Endodermal cell (in vitro differentiated cells): ENCODE results near the gene STAB1. TPM values are rescaled to one million over a fixed set of nuclear protein-coding genes. Genes with fewer than 3 reads are reported as not detected.

Experiments used
- DNase-seq: peaks from one replicate; pipeline ENCODE4 v3.0.0-alpha.2; 2017
- H3K27ac ChIP-seq: 2 replicates; pipeline ENCODE4 v1.5.1; 2013; ENCODE audit warnings: mild to moderate bottlenecking, low read depth, low read length, moderate library complexity
- H3K27me3 ChIP-seq: 2 replicates; pipeline ENCODE4 v1.6.1; 2013; ENCODE audit warnings: mild to moderate bottlenecking, low read length, moderate library complexity; ENCODE audit not compliant: insufficient read depth, control insufficient read depth, poor library complexity, severe bottlenecking
- H3K36me3 ChIP-seq: 2 replicates; pipeline ENCODE4 v1.7.0; 2013; ENCODE audit warnings: mild to moderate bottlenecking, low read length, moderate library complexity; ENCODE audit not compliant: control insufficient read depth, insufficient read depth
- H3K4me1 ChIP-seq: one replicate; pipeline ENCODE4 v1.7.0; 2013; ENCODE audit warnings: low read length; ENCODE audit not compliant: control insufficient read depth, insufficient read depth
- H3K4me3 ChIP-seq: 2 replicates; pipeline ENCODE4 v1.5.1; 2013; ENCODE audit warnings: mild to moderate bottlenecking, low read length, moderate library complexity
- H3K9ac ChIP-seq: 2 replicates; pipeline ENCODE4 v1.6.1; 2013; ENCODE audit warnings: mild to moderate bottlenecking, low read length, moderate library complexity; ENCODE audit not compliant: poor library complexity, severe bottlenecking; ENCODE audit errors: extremely low read depth
- H3K9me3 ChIP-seq: 2 replicates; pipeline ENCODE4 v1.6.1; 2013; ENCODE audit warnings: mild to moderate bottlenecking, low read length, moderate library complexity; ENCODE audit not compliant: control insufficient read depth
- H3K27ac Mint-ChIP-seq: 2 replicates; pipeline ENCODE4 v1.8.0; 2020; ENCODE audit warnings: mixed read lengths
- H3K27me3 Mint-ChIP-seq: 2 replicates; pipeline ENCODE4 v1.8.0; 2021; ENCODE audit warnings: mild to moderate bottlenecking, mixed read lengths; ENCODE audit not compliant: insufficient read depth
- H3K36me3 Mint-ChIP-seq: 2 replicates; pipeline ENCODE4 v1.8.0; 2020; ENCODE audit warnings: low read depth, mixed read lengths
- H3K4me1 Mint-ChIP-seq: 2 replicates; pipeline ENCODE4 v1.8.0; 2020; ENCODE audit warnings: mixed read lengths
- H3K4me3 Mint-ChIP-seq: 2 replicates; pipeline ENCODE4 v1.8.0; 2020; ENCODE audit warnings: mild to moderate bottlenecking, moderate library complexity, mixed read lengths
- H3K9me3 Mint-ChIP-seq: 2 replicates; pipeline ENCODE4 v1.8.0; 2020; ENCODE audit warnings: mild to moderate bottlenecking, mixed read lengths
- WGBS, 2 experiments: methylation state at CpG; one replicate each; pipeline versions ENCODE4 v1.1.5 to v1.1.7; 2013; ENCODE audit warnings: missing lambda C conversion rate in 2 of 2, mixed read lengths in 1 of 2; ENCODE audit not compliant: insufficient coverage in 1 of 2, insufficient read length in 1 of 2; 5-methylcytosine and 5-hydroxymethylcytosine counted together
- total RNA-seq, 2 donors: library from RNA; stranded (reverse); fragmentation: NEBNext Ultra II Directional in 1 of 2; extraction: Animal tissue kit (Norgen Biotek cat#: 25700) in 1 of 2; gene quantifications; 2 replicates in 1 of 2; 3 replicates in 1 of 2; pipeline ENCODE4 v1.2.1, GENCODE V29; 2021
- TF ChIP-seq, protein P1 (sequence below): fragments of 200-600 bp; sonication (generic); conservative IDR thresholded peaks from 2 replicates; pipeline ENCODE4 v1.5.0; 2021; ENCODE audit warnings: antibody characterized with exemption, mild to moderate bottlenecking

The STAB1 gene
- total RNA-seq, 2 donors from 2014 or later: 0.24 to 0.55 TPM

DNA sequence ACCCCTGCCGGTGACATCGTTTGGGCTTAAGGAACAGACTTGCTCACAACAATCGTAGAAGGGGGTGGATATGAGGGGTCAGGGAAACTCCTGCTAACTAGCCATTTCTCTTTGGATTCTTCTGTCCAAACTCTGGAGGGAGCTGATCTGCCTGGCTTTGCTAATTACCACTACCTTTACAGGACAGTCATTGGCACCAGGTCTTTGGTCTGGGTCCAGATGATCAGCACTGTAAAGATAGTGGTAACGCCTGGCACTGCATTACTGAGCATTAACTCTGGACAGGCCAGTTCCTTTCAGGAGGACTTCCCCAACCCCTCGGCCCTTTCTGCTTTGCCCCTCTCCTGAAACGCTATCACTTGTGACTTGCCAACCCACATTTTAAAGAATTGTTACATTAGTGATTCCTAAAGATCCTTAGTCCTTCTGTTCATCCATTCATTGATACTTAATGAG, 42.1 kb downstream of the STAB1 start:
- peak overlapping the region; percentile 89 for H3K9ac ChIP-seq
- Mint-ChIP-seq H3K27me3 (no peaks in the 10 kb centered on the region), H3K9me3 (no peaks in the 10 kb centered on the region), H3K36me3 (peaks cover 26% of the 10 kb centered on the region), H3K4me3 (peak overlapping the region; percentile 99), H3K27ac (peak overlapping the region; percentile 99), H3K4me1 (peaks cover 24% of the 10 kb centered on the region)
- H3K27ac ChIP-seq: no peak overlapping the region
- H3K4me3 ChIP-seq: peak overlapping the region; percentile 84
- peaks cover 30% of the 10 kb centered on the region for H3K36me3 ChIP-seq
- H3K4me1 ChIP-seq: peaks cover under 1% of the 10 kb centered on the region
- TF ChIP-seq, protein P1, sequence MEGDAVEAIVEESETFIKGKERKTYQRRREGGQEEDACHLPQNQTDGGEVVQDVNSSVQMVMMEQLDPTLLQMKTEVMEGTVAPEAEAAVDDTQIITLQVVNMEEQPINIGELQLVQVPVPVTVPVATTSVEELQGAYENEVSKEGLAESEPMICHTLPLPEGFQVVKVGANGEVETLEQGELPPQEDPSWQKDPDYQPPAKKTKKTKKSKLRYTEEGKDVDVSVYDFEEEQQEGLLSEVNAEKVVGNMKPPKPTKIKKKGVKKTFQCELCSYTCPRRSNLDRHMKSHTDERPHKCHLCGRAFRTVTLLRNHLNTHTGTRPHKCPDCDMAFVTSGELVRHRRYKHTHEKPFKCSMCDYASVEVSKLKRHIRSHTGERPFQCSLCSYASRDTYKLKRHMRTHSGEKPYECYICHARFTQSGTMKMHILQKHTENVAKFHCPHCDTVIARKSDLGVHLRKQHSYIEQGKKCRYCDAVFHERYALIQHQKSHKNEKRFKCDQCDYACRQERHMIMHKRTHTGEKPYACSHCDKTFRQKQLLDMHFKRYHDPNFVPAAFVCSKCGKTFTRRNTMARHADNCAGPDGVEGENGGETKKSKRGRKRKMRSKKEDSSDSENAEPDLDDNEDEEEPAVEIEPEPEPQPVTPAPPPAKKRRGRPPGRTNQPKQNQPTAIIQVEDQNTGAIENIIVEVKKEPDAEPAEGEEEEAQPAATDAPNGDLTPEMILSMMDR: peak; percentile 5
- no peaks in the 10 kb centered on the region for H3K9me3 ChIP-seq
- WGBS, 2 experiments: 15 to 20% methylated on average over 3 to 6 of the region's 6 CpGs
- H3K27me3 ChIP-seq: no peaks in the 10 kb centered on the region
- DNase-seq: no peak

DNA sequence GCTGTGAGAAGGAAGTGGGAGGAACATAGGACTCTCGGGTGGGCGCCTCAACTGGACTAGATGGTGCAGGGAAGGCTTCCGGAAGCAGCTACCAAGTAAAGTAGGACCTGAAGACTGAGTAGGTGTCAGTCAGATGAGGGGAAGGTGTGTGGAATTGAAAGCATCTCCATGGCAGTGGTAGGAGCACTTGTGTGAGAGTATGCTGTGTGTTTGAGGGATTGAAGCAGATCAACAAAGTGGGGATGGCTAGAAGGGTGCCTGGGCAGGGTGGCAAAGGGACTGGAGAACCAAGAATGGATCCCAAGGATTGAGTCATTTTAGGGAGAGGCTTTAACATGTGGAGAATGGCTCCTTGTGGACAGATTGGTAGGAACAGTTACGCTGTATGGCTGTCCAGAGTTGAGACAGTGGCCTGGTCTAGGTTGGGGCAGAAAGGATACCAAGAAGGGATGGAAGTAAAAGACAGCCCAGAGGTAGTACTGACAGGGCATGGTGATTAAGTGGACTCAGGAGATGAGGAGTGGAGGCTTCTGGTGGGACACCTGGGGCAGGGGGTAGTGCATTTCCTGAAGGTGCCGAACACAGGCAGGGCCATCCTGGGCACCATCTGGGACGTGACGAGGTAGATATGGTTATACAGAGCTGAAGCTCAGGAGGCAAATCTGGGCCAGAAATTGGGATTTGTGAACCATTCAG, 42.7 kb downstream of the STAB1 start:
- Histone ChIP-seq H3K9ac (peak overlapping the region; percentile 89), H3K27ac (no peak overlapping the region), H3K4me1 (no peaks in the 10 kb centered on the region), H3K9me3 (no peaks in the 10 kb centered on the region), H3K36me3 (peaks cover 29% of the 10 kb centered on the region), H3K4me3 (peak overlapping the region; percentile 84), H3K27me3 (no peaks in the 10 kb centered on the region)
- no peaks in the 10 kb centered on the region for H3K9me3 Mint-ChIP-seq
- H3K27me3 Mint-ChIP-seq: no peaks in the 10 kb centered on the region
- H3K36me3 Mint-ChIP-seq: peaks cover 26% of the 10 kb centered on the region
- H3K4me3 Mint-ChIP-seq: peak overlapping the region; percentile 99
- no peak for DNase-seq
- peak overlapping the region; percentile 99 for H3K27ac Mint-ChIP-seq
- TF ChIP-seq, protein P1: no peak
- H3K4me1 Mint-ChIP-seq: peaks cover 24% of the 10 kb centered on the region
- 88 to 90% methylated on average over 4 to 7 of the region's 7 CpGs for WGBS, 2 experiments

DNA sequence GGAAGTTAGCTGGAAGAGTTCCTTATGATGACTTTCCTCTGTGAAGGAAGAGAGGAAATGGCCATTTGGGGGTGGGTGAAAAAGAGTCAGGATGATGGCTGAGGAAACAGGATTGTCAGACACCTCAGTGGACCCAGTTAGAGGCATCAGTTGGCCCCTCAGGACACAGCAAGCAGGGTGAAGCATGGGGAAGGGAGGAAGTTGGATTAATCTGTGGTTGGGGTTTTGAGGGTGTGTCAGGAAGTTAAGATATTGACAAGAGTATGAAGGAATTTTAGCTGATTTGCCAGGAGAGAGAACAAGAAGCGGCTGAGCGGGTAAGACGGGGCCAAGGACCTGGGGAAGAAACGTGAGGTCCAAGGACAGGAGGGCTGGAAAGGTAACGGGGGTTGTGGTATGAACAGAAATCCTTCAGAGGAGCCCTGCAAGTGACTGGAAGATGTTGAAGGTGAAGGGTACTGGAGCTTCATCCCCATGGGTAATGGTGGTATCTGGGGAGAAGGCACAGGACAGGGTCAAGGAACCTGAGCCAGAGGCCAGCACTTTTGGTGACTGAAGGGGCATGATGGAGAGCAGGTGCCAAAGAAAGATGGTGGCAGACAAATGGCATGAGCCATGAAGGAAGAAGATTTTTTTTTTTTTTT, 44.0 kb downstream of the STAB1 start:
- TF ChIP-seq, protein P1: no peak
- peak overlapping the region; percentile 84 for H3K4me3 ChIP-seq
- H3K36me3 Mint-ChIP-seq: peaks cover 26% of the 10 kb centered on the region
- WGBS, 2 experiments: 91 to 100% methylated on average over 5 of the region's 5 CpGs
- H3K27ac Mint-ChIP-seq: no peak overlapping the region
- no peaks in the 10 kb centered on the region for H3K27me3 Mint-ChIP-seq
- H3K4me1 ChIP-seq: no peaks in the 10 kb centered on the region
- H3K4me1 Mint-ChIP-seq: peaks cover 24% of the 10 kb centered on the region
- H3K4me3 Mint-ChIP-seq: no peak overlapping the region
- peaks cover 32% of the 10 kb centered on the region for H3K36me3 ChIP-seq
- no peaks in the 10 kb centered on the region for H3K27me3 ChIP-seq
- no peak overlapping the region for H3K9ac ChIP-seq
- no peaks in the 10 kb centered on the region for H3K9me3 ChIP-seq
- H3K27ac ChIP-seq: no peak overlapping the region
- DNase-seq: no peak
- no peaks in the 10 kb centered on the region for H3K9me3 Mint-ChIP-seq
